ENCODE results near the gene ELAVL1.
A peak's percentile ranks its signal among the peaks of the same experiment; 100 is the strongest.

ELAVL1 gene

DNA sequence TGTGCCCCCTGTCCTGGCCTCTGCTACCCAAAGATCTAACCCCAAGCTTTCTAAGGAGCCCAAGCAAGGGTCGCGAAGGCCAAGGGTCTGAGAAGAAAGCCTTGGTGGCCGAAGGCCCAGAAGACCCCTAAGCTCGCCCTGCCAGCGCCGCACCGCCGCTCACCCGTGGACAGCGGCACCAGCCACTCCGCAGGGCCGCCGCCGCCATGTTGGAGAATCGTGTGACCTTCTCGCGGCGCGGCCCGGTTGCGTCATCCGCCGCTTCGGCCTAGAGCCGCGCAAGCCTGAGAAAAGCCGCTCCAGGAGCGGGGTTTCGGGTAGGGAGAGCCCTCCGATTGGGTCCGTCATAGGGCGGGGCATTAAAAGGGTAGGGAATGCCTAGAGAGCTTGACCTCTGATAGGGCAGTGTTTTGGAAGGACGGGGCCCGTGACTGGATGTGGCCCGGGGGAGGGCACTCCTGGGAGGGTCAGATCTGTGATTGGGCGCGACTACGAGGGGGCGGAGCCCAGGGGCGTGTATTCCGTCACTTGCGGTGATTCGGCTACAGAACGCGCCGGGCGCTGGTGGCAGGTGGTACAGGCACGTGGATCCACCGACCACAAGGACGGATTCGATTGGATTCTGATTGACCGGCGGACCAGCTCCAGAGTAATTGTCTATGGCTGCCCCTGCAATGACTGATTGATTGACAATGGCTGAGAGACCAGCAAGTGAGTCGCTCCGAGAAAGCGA is 61.8 kb downstream of the ELAVL1 start, which contains the start of gene TIMM44:
TSS of gene TIMM44 (minus strand) at position 223 of the 733 bp plus-strand sequence. CDS start at position 208, 15 bp downstream.
- TF ChIP-seq, protein P1, sequence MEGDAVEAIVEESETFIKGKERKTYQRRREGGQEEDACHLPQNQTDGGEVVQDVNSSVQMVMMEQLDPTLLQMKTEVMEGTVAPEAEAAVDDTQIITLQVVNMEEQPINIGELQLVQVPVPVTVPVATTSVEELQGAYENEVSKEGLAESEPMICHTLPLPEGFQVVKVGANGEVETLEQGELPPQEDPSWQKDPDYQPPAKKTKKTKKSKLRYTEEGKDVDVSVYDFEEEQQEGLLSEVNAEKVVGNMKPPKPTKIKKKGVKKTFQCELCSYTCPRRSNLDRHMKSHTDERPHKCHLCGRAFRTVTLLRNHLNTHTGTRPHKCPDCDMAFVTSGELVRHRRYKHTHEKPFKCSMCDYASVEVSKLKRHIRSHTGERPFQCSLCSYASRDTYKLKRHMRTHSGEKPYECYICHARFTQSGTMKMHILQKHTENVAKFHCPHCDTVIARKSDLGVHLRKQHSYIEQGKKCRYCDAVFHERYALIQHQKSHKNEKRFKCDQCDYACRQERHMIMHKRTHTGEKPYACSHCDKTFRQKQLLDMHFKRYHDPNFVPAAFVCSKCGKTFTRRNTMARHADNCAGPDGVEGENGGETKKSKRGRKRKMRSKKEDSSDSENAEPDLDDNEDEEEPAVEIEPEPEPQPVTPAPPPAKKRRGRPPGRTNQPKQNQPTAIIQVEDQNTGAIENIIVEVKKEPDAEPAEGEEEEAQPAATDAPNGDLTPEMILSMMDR (IDR thresholded peaks at IDR 0.05; ENCODE audit: extremely low read depth, insufficient read depth, missing control alignments): no peak
- peak; percentile 97 for DNase-seq (ENCODE audit: low spot score)
- in situ Hi-C loops (cut with MboI; ENCODE audit: low pct_unique_long_range_greater_than_20kb, low sequenced_read_pairs, unreplicated experiment): no loop called here

DNA sequence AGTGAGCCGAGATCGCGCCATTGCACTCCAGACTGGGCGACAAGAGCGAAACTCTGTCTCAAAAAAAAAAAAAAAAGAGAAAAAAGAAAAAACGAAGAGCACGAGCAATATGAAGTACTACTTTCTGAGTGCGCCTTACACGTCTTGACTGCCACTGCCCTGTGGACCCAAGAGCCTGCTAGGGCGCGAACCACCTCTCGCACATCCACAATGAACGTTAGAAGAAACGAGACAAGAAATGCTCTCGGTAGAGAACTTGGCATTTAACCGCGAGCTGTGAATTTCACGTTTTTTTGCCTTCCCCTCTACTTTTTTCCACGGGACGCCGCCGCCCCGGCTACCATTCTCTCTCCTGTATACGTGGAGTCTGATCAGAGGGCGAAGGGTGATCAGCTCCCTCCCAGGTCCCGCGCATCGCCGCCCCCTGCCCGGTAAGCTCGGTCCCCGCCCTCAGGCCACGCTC is 62.4 kb downstream of the ELAVL1 start:
- TF ChIP-seq, protein P1 (IDR thresholded peaks at IDR 0.05; ENCODE audit: extremely low read depth, insufficient read depth, missing control alignments): no peak
- in situ Hi-C loops (cut with MboI; ENCODE audit: low pct_unique_long_range_greater_than_20kb, low sequenced_read_pairs, unreplicated experiment): no loop called here
- DNase-seq (ENCODE audit: low spot score): no peak

DNA sequence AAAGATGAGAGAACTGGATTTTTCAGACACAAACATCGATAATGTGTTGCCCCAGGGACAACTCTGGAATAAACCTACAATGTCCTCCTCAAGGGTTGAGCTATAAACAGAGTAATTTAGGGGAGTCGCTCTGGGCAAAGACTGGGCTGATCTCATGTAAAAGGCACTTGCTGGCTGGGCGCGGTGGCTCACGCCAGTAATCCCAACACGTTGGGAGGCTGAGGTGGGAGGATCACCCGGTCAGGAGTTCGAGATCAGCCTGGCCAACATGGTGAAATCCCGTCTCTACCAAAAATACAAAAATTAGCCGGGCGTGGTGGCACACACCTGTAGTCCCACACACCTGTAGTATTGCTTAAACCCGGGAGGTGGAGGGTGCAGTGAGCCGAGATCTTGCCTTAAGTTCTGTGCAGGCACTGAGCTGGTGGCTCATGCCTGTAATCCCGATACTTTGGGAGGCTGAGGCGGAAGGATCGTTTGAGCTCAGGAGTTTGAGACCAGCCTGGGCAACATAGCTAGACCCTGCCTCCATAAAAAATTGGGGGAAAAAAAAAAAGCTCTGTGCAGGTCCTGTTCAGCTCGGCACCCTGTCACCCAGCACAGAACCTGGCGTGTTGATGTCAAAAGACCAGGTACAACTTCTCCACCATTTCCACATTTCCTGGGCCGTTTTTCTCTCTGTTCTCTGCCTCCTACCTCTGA is 63.4 kb downstream of the ELAVL1 start:
- in situ Hi-C loops (cut with MboI; ENCODE audit: low pct_unique_long_range_greater_than_20kb, low sequenced_read_pairs, unreplicated experiment): no loop called here
- DNase-seq (ENCODE audit: low spot score): no peak
- TF ChIP-seq, protein P1 (IDR thresholded peaks at IDR 0.05; ENCODE audit: extremely low read depth, insufficient read depth, missing control alignments): no peak

DNA sequence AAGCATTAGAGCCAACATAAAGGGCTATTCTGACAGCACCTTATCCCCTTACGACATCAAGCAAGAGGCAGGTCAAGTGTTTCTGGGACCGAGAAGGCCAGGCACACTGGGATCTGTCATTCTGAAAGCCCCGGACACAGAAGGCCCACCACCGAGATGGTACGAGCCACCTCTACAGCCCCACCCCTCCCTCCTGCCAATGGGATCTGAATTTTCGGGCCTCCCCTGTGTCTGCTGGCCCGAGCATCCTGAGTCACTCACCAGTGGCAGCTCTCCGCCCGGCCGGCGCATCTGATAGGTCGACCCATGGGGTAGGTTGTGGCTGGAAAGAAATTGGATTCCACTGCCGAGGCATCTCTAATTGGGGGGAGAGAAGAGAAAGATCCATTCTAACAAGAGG is 64.6 kb downstream of the ELAVL1 start:
- in situ Hi-C loops (cut with MboI; ENCODE audit: low pct_unique_long_range_greater_than_20kb, low sequenced_read_pairs, unreplicated experiment): no loop called here
- no peak for DNase-seq (ENCODE audit: low spot score)
- TF ChIP-seq, protein P1 (IDR thresholded peaks at IDR 0.05; ENCODE audit: extremely low read depth, insufficient read depth, missing control alignments): no peak

DNA sequence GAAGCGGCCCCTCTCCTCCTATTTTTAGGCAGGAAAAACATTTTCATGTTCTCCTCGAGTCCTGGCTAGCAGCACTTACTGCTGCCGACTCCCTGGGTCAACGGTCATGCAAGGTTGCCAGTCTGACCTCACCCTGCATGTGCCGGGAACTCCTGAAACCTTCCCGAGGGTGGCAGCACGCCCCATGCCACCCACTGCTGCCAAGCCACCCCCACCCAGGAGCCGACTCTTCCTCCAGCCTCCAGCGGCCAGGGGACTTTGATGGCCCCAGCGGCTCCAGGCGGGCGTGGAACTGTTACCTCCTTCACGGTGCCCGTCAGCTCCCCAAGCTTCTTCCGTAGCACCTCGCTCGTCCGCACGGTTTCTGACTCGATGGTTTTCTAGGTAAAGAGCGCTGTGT is 70.7 kb downstream of the ELAVL1 start:
- TF ChIP-seq, protein P1 (IDR thresholded peaks at IDR 0.05; ENCODE audit: extremely low read depth, insufficient read depth, missing control alignments): no peak
- no peak for DNase-seq (ENCODE audit: low spot score)
- in situ Hi-C loops (cut with MboI; ENCODE audit: low pct_unique_long_range_greater_than_20kb, low sequenced_read_pairs, unreplicated experiment): no loop called here

DNA sequence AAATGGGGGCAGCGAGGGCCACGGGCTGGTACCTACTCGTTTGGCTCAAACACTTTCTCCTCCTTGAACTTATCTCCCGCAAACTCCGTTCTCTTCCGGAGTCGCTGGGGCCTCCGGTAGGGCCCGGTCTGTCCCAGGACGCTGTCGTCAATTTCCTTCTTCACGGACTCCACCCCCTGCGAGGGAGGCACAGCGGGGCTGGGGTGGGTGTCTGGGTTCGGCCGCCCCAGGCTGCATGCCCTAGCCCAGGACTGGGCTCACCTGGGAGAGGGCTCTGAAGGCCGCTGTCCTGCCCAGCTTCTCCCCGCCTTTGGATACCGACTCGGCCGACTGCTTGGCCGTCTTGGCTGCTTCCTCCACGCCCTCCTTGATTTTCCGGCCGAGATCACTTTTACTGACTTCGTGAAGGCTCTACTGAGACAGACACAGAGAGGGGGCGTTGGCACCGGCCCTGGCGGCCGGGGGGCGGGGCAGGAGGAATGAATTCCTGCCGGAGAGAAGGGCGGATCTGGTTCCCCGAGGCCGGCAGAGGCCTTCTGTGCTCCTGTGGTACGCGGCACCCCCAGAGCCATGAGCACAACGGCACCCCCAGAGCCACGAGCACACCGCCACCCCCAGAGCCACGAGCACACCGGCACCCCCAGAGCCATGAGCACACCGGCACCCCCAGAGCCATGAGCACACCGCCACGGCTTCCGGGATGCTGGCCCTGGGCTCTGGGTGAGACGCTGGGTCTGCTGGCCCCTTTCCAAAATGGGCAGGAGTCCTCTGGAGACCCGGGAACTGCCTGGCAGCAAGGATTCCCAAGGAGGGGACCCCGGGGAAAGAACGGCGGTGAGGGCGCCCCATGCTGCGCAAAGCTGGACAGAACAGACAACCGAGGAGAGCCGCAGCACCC is 71.4 kb downstream of the ELAVL1 start:
- no peak for DNase-seq (ENCODE audit: low spot score)
- TF ChIP-seq, protein P1 (IDR thresholded peaks at IDR 0.05; ENCODE audit: extremely low read depth, insufficient read depth, missing control alignments): no peak
- in situ Hi-C loops (cut with MboI; ENCODE audit: low pct_unique_long_range_greater_than_20kb, low sequenced_read_pairs, unreplicated experiment): no loop called here

All from GM13977 (cell line).